Lung microvascular endothelial cell (primary cell): ENCODE data around the gene FRMD1. TPM values are rescaled to one million over a fixed set of nuclear protein-coding genes. Genes with fewer than 3 reads are reported as not detected.

Experiments used
- DNase-seq, 2 donors: peaks; one replicate each; pipeline versions ENCODE4 v3.0.0 to v3.0.0-alpha.2; 2010; ENCODE audit warnings: low read depth in 2 of 2
- total RNA-seq: library from RNA; depleted of rRNA; stranded (reverse); fragments of >200 nt; gene quantifications from 2 replicates; pipeline ENCODE4 v1.2.1, GENCODE V29; 2014

The FRMD1 gene
- total RNA-seq, 1 donor from 2014 or later: not detected

DNA sequence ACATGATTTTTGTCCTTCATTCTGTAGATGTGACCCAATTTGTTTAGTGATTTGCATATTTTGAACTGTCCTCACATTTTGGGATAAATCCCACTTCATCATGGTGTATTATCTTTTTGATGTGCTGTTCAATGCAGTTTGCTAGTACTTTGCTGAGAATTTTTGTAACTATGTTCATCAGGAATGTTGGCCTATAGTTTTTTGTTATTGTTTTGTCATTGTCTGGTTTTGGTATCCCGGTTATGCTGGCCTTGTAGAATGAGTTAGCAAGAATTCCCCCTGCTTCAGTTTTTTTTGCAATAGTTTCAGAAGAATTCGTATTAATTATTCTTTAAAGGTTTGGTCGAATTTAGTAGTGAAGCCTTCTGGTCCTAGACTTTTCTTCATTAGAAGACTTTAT, 69.7 kb downstream of the FRMD1 start:
- no peak for DNase-seq

GRCh38 chr6:168007592-168008338, 71.2 kb downstream of the FRMD1 start:
- peak; percentile 16 to 98 for DNase-seq

DNA sequence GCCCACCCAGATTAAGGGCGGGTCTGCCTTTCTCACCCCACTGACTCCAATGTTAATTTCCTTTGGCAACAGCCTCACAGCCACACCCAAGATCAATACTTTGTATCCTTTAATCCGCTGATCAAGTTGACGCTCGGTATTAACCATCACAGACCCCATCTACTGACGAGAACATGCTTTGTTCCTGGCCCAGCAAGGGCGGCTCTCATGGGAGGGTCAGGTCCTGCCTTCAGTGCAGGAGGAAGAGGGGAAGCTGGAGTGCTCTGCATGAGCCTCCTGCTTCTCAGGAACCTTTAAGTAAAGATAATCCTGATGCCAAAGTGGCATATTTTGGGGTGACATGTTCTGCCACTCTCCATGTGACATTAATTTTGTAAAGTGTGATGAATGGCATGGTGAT, 73.2 kb downstream of the FRMD1 start:
- DNase-seq: no peak

DNA sequence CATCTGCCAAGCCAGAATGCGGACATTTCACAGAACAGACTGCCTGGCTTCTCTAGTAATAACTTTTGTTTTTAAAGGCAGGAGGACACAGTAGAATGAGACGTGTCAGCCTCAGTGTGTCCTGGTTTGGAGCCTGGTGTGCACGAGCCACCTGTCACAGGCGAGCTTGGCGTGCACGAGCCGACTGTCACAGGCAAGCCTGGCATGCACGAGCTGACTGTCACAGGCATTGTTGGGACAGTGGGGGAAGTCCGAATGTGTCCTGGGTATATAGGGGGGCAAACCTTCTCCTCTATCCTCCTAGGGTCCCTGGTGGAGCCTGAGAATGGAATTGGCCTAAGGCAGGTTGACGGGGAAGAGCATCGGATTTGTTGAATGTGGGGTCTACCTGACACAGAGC, 74.1 kb downstream of the FRMD1 start:
- DNase-seq: no peak

DNA sequence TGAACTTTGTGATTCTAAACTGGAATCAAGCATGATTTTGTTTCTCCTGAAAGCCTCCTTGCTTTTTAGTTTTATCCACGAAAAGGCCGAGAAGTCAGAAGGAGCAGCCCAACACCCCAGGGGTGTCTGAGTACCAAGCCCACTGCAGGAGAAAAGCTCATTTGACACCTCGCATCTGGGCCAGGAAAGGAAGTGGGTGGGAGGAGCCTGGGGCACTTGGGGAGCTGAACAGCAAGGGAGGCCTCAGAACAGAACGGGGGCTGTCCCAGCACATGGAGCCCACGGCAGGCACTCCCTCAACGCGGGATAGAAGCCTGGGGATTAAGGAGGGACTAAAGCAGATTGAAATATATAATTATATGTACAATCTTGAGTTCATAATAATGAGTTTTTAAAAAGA, 75.0 kb downstream of the FRMD1 start:
- peak in 1 of 2 donors; percentile 31 for DNase-seq

Other genes with a start within 250 kb of the FRMD1 start
- under 0.01 TPM in 1 of 2 replicates, not detected in the other for gene KIF25, start 81.5 kb downstream of the FRMD1 start, total RNA-seq
- gene DACT2, start 240.6 kb upstream of the FRMD1 start, total RNA-seq: not detected in 2 replicates